Activated CD8-positive, alpha-beta memory T cell treated with anti-CD3 and anti-CD28 coated beads for 1 hour (primary cell): ENCODE data around the gene DDX52.
A peak's percentile ranks its signal among the peaks of the same experiment; 100 is the strongest.
"Not testable (repeated sequence)": the region's sequence is repeated elsewhere in the genome, so short reads cannot be mapped to it uniquely, and the experiment has no call there.

Experiments used
- DNase-seq, 2 donors: peaks; one replicate each; pipeline ENCODE4 v3.0.0-alpha.2; 2020; ENCODE audit warnings: low read depth in 1 of 2; ENCODE audit errors: extremely low read depth in 1 of 2

DDX52 gene, protein sequence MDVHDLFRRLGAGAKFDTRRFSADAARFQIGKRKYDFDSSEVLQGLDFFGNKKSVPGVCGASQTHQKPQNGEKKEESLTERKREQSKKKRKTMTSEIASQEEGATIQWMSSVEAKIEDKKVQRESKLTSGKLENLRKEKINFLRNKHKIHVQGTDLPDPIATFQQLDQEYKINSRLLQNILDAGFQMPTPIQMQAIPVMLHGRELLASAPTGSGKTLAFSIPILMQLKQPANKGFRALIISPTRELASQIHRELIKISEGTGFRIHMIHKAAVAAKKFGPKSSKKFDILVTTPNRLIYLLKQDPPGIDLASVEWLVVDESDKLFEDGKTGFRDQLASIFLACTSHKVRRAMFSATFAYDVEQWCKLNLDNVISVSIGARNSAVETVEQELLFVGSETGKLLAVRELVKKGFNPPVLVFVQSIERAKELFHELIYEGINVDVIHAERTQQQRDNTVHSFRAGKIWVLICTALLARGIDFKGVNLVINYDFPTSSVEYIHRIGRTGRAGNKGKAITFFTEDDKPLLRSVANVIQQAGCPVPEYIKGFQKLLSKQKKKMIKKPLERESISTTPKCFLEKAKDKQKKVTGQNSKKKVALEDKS

DNA sequence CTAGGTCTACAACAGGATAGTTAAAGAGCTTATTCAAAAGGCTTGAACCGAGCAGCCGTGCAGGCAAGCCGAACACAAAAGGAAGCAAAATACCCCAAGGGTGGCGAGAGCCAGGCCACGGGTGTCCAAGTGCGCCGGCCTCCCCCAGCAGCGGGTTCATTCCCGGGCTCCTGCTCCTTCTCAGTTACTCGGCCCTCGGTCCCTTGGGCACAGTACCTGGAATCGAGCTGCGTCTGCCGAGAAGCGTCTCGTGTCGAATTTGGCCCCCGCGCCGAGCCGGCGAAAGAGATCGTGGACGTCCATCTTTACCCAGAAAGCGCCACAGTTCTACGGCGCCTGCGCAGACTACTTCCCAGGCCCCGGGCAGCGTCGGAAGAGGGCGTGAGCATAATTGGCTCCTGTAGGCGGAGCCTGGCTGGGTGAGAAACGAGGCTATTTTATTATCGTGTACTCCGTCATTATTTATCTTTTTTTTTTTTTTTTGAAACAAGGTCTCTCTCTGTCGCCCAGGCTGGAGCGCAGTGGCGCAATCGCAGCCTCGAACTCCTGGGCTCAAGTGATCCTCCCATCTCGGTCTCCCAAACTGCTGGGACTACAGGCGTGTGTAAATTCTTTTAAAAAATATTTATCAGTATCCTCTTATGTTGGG is at the start of gene DDX52:
DDX52 (minus strand) TSS at position 329 of the 649 bp plus-strand sequence; CDS start at position 303, 26 bp downstream.
- DNase-seq = peak; percentile 75 to 78

DNA sequence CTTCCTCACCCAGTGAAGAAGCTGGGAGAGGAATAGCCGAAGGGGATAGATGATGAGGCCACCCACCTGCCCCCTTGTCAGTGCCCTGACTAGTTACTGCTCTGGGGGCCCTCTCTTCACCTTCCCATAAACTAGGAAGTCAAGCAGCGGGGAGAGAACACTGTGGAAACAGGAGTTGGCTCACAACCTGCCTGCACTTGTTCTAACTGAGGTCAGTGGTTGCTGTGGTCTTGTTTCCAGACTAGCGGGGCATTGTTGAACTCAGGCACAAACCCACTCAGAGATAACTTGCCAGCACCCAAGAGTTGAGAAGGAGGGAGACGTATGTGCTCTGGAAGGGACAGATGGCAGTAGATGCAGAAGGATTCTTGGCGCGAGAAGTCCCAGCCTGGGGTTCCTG is 48.6 kb upstream of the DDX52 start:
- no peak for DNase-seq

DNA sequence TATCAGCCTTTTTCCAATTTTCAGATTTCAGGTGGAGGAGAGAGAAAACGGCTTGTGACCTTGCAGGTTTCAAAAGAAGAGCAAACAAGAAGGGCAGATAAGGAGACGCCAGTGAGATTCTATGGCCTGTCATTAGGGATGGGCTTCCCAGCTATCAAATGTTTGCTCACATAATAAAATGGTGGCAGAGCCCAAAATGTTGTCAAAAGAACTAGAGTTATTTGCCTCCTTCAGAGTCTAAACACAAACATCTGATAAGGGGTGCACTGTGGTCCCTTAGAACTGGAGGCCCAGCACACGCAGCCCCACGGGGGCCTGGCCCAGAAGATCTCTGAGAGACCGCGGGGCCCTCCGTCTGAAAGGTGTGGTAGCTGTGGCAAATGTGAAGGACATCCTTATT is 46.1 kb upstream of the DDX52 start:
- no peak for DNase-seq

DNA sequence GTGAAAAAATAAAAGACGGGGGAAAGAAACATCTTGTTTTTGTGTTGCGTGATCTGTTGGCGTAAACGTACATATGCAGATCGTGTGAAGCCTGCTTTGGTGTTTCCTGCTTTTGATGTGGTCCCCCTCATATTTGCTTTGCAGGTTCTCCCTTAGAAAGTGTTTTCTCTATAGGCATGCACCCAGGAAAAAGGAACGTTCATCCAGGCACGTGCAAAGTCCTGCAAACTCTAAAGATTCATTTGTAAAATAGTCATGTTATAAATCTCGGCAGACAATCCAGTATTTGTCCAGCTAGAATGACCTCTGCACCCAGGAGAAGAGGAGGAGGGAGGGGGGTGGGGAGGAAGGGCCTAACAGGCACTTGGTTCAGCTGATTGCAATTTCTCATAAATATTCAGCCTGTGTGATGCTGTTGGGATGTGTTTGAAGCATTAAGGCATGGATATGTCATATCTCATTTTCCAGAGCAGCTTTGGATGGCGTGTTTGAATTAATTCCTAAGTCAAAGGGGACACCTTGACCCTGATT is 40.3 kb upstream of the DDX52 start:
- DNase-seq = no peak

DNA sequence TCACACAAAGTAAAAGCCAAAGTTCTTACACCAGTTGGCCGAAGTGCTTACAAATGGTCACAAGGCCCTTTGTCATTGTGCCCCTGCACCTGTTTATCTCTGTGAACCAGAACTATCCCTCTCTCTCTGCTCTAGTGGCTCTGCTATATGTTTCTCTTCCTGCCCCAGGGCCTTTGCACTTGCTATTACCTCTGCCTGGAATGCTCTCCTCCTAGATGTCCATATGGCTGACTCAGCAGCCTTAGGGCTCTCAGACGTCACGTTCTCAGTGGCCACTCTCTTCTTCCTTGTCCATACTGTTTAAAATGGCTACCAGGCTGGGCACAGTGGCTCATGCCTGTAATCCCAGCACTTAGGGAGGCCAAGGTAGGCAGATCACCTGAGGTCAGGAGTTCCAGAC is 38.8 kb upstream of the DDX52 start:
- no peak for DNase-seq

DNA sequence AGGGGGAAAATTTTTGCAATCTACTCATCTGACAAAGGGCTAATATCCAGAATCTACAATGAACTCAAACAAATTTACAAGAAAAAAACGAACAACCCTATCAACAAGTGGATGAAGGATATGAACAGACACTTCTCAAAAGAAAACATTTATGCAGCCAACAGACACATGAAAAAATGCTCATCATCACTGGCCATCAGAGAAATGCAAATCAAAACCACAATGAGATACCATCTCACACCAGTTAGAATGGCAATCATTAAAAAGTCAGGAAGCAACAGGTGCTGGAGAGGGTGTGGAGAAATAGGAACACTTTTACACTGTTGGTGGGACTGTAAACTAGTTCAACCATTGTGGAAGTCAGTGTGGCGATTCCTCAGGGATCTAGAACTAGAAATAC is 36.7 kb upstream of the DDX52 start:
- not testable (repeated sequence) for DNase-seq

DNA sequence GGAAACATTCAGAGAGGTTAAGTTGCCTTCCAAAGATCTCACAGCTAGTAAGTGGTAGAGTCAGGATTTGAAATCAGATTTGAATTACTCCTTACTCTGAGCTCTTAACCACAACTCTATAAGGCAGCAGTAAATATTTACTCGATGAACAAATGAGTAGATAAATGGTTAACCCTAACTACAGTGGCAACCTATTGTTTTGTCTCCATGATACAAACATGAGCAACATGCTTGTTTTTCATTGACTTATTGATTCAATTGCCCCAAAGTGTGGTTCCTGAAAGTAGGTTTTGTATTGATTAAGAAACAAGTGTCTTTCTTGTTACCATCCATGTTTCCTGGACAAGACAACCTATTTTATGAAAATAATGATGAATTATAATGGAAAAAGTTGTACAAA is 34.8 kb upstream of the DDX52 start:
- no peak for DNase-seq

DNA sequence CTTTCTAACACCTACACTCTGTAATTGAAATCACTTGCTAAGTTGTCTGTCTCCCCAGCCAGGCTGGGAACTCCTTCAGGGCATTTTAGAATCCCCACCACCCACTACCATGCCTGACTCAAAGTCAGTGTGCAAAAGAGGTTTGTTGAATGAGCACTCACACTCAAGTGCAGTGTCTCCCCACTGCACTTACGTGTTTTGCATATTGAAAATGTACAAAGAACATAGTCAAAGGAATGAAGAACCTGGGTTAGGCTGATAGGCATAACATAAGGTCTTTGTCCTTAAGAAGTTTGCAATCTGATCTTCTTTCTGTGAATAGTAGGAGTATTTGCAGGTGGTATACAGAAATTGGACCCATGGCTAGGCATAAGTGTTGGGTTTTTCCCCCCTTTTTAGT is 33.8 kb upstream of the DDX52 start:
- no peak for DNase-seq

DNA sequence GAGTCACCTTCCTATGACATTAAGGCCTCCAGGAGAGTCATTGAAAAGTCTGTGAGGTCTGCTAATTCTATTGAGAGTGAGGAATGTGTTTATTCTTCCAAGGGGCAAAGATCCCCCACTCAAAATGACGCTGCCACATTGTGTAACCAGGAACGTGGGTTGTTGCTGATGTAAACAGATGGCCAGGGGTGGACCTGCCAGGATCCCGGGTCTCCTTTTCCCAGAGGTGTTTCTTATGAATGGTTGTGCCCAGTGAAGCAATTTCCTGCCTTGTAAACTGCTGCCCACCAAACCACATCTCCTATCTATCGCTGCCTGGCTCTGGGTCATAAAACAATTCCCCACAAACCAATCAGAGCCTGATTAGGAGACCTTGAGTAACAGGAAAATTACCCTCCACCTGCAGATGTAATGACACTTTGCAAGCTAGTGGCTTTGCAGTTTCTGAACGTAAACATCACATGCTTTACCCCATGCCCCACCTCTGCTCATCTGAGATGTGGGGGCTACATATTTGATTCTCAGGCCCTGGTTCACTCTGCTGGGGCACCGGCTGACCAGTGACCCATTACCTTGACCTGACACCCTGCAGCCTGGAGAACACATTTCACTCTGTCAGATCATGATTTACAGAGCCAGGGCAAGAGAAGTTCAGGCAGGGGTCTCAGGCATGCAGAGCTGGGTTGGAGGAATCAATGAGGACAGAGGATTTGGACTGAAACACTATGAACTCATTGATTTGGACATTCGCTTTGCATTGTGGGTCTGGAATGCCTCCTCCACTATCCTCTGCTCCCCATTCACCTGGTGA is 33.1 kb upstream of the DDX52 start:
- no peak for DNase-seq

DNA sequence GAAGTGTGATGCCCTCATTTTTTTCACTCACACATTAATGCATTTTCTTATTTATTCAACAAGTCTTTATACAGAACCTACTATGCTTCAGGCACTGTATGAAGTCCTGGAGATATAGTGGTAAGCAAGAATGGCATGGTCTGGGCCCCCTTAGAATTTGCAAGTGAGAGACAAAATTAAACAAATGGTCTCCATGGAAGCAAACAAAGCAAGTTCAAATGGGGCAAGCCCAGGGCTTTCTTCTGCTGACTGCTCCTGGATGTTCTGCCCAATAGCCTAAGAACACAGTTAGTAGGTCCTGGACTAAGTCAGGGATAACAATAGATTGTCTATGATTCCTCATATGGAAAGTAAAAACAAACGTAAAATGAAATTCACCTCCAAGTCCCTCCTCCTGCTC is 31.3 kb upstream of the DDX52 start:
- no peak for DNase-seq

DNA sequence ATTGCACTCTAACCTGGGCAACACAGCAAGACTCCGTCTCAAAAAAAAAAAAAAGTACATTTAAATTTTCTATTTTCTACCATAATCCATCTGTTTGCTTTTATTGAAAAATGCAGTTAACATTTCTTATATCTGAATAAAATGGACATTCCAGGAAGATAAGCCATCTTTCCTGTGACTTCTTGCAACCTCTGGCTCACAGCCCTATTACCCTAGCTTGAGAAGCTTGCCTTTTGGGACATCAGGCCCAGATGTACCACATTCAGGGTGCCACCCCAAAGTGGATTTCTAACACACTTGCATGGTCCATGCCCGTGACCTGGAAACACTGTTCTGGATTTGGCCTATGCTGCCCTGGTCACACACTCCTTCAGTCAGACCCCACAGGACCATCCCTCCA is 30.1 kb upstream of the DDX52 start:
- DNase-seq = no peak

DNA sequence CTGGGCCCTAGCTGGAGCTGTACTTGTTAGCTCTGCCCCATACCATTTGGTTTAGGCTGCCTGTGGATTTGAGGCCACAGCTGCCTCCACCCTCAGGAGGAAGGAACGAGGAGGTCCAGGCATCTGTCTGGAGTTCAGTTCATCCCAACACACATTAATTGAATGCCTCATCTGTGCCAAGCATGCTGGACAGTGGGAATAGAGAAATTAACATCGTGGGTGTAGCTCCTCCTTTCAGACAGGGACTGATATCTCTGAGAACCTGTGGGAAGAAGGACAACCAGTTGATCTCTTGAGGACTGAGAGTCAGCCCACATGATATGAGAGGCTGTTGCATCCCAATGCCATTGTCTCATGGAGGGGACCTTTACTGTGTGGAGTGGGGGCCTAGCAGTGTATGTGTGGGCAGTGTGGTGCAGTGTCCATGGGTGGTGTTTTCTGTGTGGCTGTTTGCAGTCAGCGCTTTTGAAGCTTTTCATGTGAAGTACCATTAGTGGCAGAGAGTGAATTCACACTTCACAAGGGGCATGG is 29.4 kb upstream of the DDX52 start:
- DNase-seq = no peak

DNA sequence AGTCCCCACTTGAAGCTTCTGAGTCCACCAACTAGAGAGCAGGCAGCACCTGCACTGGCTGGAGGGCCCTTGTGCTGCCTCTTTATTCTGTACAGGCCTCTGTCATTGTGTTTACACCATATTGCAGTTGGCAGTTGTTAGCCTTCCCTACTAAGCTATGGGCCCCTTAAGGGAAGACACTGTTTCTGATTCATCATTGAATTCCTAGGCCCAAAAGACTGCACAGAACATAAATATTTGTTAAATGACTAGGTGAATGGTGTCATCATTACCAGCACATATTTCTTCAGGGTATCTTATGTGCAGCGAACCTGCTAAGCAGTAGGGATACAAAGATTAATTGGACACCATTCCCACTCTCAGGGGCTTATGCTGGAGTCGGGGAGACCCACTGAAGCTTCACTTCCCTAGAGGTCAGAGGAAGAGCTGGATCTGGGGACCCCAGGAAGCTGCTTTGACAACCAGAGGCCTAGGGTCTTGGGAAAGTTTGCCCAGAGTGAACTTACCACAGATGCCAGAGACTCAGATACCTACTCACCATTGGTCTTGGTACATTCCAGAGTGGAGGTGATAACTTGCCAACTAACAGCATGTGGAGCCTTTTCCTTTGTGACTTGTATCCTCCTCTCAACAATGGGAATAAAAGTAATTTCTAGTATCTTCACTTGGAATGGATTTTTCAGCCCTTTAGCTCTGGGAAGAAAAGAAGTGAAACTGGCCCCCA is 28.7 kb upstream of the DDX52 start:
- DNase-seq = no peak

DNA sequence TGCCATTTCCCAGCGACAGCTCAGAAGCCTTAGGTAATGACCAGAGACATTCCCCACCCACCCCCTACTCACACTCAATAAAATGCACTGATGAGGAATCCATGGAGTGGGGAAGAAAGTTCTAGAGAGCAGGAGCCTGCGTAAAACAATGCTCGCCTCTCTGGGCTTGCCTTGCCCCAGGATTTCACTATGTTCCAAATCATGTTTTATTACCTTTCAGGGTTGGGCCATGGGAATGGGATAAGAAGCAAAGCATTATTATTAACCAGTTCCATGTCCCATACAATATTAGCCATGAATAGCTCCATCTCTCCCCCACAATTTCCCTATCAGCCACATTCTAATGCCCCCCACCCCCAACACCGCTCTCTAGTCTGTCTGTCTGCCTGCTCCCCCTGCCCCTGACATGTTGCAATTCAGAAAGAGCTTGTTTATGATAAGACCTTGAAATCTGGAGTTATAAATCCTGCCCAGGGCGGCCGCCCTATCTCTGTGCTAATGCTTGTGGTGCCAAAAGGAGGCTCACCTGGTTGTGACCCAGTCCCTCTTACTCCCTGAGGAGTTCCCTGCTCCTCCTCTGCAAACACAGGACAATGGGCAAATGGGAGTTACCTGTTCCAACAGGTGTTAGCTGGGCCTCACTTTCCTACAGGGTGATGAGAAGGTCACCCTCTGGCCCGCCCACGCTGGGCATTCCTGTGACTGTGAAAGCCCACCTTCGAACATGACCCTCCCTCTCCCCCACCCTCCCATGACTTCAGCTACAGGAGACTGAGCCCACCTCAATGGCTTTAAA is 28.0 kb upstream of the DDX52 start:
- no peak for DNase-seq

DNA sequence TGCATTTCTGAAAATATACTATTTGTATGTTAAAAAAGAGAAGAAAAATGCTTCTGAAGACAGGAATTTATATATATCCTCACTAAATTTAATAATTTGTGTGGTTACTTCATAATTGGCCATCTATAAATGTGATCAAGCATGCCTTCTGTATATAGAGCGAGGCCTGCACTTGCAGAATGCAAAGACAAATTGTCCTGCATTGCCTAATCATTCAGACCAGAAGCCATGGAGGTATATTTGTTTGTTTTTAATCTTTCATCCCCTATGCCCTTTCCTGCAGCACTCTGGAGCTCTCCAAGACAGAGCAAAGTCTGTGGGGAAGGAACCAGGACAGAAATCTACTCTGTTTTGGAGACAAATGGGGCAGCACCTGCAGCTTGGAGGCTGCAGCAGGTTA is 23.8 kb upstream of the DDX52 start:
- no peak for DNase-seq

DNA sequence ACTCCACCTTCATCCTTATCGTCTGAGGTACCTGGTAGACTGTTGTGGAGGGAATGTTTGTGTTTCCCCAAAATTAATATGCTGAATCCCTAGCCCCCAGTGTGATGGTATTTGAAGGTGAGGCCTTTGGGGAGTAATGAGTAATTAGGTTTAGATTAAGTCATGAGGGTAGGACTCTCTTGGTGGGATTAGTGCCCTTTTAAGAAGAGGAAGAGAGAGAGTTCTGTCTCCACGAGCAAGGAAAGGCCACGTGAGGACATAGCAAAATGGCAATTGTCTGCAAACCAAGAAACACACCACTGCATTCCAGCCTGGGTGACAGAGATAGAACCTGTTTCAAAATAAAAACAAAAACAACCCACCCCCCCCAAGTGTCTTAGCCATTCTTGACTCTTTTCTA is 21.0 kb upstream of the DDX52 start:
- no peak for DNase-seq

DNA sequence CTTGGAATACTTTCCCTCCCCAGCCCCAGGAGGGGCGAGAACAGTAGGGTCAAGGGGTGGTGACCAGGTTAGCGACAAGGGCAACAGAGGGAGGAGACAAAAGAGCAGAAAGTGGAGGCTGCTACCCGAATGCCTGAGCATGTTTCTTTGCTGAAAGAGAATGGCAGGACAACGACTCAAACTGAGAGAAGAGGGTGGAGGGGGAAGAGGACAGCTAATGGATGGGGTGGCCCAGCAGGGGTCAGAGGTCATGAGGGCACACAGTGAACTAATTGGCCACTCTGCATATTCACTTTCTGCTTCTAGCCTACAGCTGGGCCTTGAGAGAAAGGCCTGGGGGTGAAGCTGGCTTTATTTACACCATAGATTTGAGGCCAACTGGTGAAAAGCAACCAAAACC is 19.1 kb upstream of the DDX52 start:
- DNase-seq = no peak

DNA sequence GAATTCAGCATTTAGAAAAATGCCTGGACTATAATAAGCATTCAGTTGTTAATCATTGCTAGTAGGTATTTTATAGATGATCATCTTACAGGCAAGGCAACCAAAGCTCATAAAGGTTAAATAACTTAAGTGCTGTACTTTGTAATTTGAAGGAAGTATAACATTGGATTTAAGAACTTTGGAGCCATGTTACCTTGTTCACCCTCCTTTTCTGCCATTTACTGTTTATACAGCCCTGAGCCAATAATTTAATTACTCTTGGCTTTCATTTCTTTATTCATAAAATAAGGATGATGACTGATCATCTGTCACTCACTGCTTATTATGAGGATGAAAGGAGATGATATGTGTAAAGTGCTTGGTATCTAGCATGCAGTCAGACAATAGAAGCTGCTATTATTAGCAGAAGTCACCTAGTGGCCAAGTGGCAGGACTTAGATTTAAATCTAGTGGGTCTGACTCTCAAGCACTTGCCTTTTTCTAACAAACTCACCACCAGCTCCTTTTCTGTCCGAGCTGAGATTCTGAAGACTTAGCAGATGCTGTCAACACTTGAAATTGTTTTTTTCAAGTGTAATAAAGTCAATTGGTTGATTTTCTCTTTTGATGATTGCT is 18.3 kb upstream of the DDX52 start:
- DNase-seq = no peak

DNA sequence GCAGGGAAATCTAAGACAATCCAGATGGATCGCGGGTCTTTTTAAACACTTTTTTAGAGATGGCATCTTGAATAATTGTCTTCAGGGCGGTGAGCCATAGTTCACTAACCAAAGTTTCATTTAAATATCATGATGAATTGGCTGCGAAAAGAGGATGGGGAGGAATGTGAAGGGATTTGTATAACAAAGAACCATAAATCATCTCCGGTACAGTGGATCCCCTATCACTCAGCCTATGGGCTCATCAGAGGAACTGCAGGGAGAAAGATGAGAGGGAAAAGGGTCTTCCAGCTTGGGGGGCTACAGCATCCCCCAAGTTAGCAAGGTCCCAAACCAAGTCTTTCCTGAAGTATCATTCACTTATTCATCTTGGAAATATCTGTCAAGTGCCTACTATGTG is 16.7 kb upstream of the DDX52 start:
- DNase-seq = no peak
